Stimulated activated CD8-positive, alpha-beta memory T cell treated with anti-CD3 and anti-CD28 coated beads, Interleukin-4, amount 100 ng/mL, for 4 hours (primary cell): ENCODE measurements around the gene JAKMIP1.
"Not testable (repeated sequence)": the region's sequence is repeated elsewhere in the genome, so short reads cannot be mapped to it uniquely, and the experiment has no call there.

Experiments used
- DNase-seq, 2 donors: peaks; one replicate each; pipeline ENCODE4 v3.0.0-alpha.2; 2020; ENCODE audit warnings: low read depth in 2 of 2, low spot score in 1 of 2

JAKMIP1 gene

GRCh38 chr4:6150046-6150735 lies 50.2 kb downstream of the JAKMIP1 start:
- no peak for DNase-seq

GRCh38 chr4:6148506-6149205 lies 51.7 kb downstream of the JAKMIP1 start:
- DNase-seq: no peak

DNA sequence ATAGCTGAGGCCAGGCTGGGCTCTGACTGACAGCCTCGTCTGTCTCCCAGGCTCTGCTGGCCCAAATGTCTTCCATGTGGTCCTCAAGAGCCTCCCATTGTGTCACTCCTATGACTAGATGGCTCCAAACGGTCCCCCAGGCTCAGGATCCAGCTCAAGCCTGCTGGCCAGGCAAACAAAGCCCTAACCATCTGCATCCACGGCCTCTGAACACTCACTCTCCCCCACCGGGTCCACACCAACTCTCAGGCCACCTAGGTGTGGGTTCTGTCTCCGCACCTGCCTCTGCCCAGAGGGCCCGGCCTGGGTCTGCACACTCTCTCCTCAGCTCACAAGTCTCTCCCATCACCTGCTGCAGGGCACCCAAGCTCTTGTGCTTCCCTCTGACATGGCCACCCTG lies 52.9 kb downstream of the JAKMIP1 start:
- DNase-seq: no peak

DNA sequence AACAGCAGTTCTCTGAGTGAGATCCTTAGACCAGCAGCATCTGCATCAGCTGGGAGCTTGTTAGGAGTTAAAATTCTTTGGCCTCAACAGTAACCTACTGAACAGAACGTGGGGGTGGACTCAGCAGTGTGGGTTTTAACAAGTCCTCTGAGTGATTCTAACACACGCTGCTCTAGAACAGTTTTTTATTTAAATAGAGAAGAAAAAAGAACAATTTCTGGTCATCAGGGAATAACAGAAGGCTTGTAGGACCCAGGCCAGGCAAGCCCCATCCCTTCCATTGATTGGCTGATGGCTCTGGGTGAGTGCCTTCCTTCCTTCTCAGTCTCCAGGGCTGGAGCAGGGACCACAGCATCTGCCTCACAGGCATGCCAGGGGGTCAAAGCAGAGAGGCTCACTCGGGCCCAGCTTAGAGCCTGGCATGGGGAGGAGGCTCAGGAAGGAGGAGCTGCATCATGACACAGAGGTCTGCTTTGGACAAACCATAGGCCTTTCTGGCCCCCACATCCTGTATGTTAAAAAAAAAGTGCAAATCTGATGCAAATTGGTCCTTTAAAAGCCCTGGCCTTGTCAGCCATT lies 56.7 kb downstream of the JAKMIP1 start:
- DNase-seq: no peak

DNA sequence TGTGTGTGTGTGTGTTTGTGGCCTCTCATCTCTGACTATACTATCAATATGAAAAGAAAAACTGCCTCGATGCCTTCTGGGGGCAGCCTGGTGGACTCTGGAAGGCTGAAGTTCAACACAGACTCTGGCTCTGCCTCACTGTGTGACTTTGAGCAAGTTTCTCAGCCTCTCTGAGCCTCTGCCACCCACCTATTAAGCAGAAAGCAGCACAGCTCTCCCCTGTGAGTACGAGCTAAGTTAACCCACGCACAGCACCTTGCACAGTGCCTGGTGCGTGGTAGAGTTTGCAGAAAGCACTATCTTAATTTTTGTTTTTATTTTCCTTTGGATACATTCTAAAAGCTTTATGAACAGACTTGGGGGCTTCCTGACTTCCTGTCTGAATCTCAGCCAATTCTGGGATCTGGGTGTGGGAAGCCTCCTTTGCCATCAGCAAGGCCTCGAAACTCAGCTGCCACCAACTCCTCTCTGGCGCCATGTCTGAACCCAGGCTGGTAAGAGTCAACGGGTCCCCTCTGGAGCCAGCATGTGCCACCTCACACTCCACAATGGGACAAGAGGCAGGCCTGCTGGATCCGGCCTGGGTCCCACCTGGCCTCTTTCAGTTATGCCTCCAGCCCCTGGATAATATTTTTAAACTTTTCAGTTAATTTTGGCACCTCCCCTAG lies 57.3 kb downstream of the JAKMIP1 start:
- no peak for DNase-seq

GRCh38 chr4:6142511-6142910 lies 57.8 kb downstream of the JAKMIP1 start:
- DNase-seq: no peak

- no peak for DNase-seq
These were observed 58.8 kb downstream of the JAKMIP1 start for GRCh38 chr4:6141554-6141953.

GRCh38 chr4:6141021-6141420 lies 59.3 kb downstream of the JAKMIP1 start:
- not testable (repeated sequence) for DNase-seq

- no peak for DNase-seq
These were observed 62.6 kb downstream of the JAKMIP1 start for GRCh38 chr4:6137747-6138135.

DNA sequence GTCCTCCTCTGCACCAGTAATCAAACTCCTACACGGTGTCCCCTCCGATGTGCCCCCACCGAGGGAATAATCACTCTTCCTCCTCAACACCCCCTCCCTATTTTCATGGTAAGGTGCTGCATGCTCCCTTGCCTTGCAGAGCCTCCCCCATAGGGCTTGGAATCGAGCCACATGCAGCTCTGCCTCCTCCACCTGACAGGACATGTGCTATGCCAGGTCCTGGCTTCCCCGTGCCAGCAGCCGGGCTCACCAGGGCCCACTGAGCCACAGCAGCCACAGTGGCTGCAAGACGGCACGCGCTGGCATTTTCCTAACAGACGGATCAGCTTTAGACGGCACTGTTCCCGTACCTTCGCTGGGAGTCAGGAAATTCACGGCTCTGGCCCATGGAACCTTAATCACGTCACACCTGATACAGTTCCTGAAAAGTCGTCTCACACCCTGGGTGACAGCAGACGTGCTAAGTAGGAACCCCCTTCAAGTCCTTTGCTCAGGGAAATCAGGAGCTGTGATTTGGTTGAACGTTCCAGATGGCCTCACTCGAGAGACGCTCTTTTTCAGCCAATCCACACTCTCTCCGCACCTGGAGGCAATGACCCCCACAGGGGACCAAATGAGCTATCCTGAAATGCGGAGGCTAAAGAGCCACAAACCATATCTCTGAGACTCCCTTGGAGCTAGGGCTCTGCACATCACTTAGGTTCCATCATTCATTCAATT lies 63.2 kb downstream of the JAKMIP1 start:
- DNase-seq: no peak

DNA sequence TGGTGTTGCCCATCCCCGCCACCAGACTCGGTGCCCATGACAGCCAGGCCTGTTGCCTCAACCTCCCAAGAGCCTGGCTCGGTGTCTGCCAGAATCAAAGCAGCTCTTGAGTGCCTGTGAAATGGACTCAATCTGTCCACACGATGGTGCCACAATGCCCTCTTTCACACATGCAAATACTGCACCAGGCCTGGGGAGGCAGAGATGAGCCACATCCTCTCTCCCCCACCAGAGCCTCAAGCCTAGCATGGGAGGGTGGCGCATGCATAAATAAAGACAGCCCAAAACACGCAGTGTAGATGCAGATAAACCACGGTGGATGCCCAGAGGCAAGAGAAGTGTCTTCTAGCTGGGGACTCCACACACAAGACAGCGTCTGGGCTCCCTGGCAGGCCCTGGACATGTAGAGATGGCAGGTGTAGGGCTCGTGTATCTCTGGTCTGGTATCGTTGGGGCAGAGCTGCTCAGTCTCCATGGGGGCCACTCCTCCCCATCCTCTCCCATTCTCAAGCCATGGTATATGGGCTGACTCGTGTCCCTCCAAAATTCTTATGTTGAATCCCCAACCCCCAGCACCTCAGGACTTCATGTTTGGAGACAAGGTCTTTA lies 65.6 kb downstream of the JAKMIP1 start:
- DNase-seq: peak in 1 of 2 donors; percentile 24

DNA sequence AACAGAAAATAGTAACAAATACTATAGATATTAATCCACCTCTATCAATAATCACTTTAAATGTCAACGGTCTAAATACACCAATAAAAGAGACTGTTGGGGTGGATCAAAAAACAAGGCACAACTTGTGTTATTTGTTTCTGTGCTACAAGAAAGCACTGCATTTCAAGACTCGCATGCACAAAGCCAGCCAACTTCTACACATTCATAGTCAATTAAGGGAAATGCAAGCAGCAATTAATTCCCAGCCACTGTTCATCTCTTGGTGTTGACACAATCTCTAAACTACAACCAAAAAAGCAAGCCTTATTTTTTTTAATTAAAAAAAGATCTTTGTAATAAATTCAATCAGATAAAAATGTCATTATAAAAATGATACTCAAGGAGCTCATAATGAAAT lies 67.6 kb downstream of the JAKMIP1 start:
- no peak for DNase-seq

GRCh38 chr4:6128221-6128850 lies 72.0 kb downstream of the JAKMIP1 start:
- DNase-seq: no peak

DNA sequence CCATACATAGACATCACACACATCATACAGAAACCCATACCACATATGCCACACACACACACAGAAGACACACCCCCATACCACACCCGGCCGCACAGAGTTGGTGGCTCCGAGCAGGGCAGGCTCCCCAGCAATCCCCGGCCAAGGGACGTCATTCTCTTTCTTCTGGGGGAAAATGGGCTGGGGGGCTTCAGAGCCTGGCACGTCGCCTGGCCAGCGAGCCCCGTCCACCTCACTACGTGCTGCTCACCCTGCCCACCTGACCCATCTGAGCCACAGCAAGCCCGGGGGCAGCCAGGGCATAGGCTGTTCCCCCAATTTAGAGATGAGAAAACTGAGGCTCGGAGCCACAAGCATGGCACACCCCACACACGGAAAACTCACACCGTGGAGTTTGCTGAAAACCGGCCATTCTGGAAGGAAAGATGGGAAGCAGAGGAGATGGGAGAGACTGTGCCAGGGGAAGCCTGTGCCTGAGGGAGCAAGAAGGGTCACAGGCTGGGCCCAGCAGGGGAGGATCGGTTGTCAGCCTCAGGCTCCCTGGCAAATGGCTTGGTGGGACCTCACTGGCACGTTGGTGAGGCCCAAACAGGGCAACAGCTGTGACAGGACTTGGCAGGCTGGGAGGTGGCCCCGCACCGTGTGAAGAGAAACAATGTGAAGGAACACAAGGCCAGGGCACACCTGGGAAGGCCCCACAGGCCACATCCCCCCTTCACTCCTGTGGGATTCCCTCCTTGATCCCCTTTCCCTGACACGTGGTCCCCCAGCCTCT lies 73.2 kb downstream of the JAKMIP1 start:
- DNase-seq: no peak

GRCh38 chr4:6125103-6125651 lies 75.2 kb downstream of the JAKMIP1 start:
- DNase-seq: no peak

DNA sequence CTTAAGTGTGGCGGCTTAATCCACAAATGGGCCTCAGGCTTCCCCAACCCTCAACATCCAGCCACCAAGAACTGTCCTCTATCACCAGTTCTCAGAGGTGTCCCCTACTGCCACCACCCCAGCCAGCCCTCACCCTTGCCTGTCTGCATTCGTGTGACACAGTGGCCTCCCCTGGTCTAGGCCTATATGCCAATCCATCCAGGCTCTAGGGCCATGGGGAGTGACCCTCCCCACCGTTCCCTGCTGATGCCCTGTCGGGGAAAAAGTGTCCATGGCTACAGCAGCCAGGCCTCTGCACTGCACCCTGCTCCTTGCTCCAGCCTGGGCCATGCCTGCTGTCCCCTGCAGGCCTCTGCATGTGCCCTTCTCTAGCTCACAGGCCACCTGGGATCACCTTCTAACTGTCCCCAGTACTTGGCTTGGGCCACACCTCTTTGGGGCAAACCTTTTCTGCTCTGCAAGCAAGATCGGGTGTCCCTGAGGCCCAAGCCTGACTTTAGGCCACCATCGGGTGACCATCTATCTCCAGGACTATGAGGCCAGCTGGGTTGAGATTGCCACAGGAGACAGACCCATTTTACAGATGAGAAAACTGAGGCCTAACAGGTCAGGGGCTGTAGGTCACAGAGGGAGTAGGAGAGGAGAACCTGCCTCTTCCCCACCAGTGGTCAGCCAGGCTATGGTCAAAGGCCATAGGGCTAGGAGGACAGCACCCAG lies 75.8 kb downstream of the JAKMIP1 start:
- no peak for DNase-seq

DNA sequence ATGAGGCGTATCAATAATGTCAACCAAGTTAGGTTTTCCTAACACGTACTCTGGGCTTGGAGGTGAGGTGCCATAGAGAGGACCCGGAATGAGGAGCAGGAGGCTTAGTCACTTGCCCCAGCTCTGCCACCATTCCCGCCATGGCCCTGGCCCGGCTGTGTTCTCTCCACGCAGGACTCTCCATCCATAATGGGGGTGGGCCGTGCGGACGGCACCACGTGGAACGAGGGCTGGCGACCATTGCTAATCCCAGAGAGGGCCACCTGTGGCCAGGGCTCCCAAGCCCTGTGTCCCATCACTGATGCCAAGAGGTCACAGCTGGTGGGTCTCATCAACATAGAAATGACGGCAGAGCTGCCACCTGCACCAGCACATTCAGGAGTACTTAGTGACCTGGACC lies 76.4 kb downstream of the JAKMIP1 start:
- DNase-seq: no peak

- no peak for DNase-seq
These were observed 76.8 kb downstream of the JAKMIP1 start for GRCh38 chr4:6123541-6123940.

GRCh38 chr4:6123116-6123515 lies 77.2 kb downstream of the JAKMIP1 start:
- no peak for DNase-seq
